ENCODE results near the gene COL18A1.

The COL18A1 gene

GRCh38 chr21:45371655-45372054 lies 33.3 kb upstream of the COL18A1 start:
- in situ Hi-C loops (cut with HindIII; ENCODE audit: low pct_ligation_motif_present, low sequenced_read_pairs), result no loop called here
- no peaks in the 10 kb centered on the region for H3K36me3 ChIP-seq (replicated peaks)
- H3K27ac ChIP-seq, result no peak overlapping the region
- no peak for DNase-seq
- no peaks in the 10 kb centered on the region for H3K27me3 ChIP-seq (replicated peaks)
- H3K4me3 ChIP-seq (ENCODE audit: low read depth, low read length), result no peak overlapping the region
- TF ChIP-seq, protein P1, sequence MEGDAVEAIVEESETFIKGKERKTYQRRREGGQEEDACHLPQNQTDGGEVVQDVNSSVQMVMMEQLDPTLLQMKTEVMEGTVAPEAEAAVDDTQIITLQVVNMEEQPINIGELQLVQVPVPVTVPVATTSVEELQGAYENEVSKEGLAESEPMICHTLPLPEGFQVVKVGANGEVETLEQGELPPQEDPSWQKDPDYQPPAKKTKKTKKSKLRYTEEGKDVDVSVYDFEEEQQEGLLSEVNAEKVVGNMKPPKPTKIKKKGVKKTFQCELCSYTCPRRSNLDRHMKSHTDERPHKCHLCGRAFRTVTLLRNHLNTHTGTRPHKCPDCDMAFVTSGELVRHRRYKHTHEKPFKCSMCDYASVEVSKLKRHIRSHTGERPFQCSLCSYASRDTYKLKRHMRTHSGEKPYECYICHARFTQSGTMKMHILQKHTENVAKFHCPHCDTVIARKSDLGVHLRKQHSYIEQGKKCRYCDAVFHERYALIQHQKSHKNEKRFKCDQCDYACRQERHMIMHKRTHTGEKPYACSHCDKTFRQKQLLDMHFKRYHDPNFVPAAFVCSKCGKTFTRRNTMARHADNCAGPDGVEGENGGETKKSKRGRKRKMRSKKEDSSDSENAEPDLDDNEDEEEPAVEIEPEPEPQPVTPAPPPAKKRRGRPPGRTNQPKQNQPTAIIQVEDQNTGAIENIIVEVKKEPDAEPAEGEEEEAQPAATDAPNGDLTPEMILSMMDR (IDR thresholded peaks at IDR 0.05; ENCODE audit: low read depth, low read length, missing control alignments), result no peak

DNA sequence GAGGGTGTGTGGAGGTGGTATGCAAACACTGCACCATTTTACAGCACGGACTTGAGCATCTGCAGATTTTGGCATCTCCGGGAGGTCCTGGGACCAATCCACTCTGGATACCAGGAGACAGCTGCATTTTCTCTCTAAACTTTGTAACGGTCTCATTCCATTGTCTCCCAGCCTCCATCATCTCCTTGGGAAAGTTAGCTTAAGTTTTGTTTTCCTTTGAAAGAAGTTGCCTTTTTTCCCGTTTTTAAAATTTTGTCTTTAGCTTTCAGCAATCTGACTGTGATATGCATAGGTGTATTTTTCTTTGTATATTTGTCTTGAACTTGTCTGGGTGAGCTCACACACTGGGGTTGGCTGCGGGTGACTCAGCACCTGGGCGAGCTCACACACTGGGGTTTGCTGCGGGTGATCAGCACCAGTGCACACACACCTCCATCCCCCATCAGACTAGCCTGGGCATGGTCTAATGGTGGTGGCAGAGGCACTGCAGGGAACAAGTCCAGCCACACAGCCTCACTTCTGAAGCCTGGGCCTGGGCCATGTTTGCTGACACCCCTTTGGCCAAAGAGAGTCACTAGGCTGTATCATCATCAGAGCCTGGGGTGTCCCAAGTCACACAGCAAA lies 32.1 kb upstream of the COL18A1 start:
- no peak for DNase-seq
- TF ChIP-seq, protein P1 (IDR thresholded peaks at IDR 0.05; ENCODE audit: low read depth, low read length, missing control alignments), result no peak
- Histone ChIP-seq H3K4me3 (ENCODE audit: low read depth, low read length) (no peak overlapping the region), H3K36me3 (replicated peaks) (no peaks in the 10 kb centered on the region), H3K27ac (no peak overlapping the region), H3K27me3 (replicated peaks) (no peaks in the 10 kb centered on the region)
- in situ Hi-C loops (cut with HindIII; ENCODE audit: low pct_ligation_motif_present, low sequenced_read_pairs), result no loop called here

DNA sequence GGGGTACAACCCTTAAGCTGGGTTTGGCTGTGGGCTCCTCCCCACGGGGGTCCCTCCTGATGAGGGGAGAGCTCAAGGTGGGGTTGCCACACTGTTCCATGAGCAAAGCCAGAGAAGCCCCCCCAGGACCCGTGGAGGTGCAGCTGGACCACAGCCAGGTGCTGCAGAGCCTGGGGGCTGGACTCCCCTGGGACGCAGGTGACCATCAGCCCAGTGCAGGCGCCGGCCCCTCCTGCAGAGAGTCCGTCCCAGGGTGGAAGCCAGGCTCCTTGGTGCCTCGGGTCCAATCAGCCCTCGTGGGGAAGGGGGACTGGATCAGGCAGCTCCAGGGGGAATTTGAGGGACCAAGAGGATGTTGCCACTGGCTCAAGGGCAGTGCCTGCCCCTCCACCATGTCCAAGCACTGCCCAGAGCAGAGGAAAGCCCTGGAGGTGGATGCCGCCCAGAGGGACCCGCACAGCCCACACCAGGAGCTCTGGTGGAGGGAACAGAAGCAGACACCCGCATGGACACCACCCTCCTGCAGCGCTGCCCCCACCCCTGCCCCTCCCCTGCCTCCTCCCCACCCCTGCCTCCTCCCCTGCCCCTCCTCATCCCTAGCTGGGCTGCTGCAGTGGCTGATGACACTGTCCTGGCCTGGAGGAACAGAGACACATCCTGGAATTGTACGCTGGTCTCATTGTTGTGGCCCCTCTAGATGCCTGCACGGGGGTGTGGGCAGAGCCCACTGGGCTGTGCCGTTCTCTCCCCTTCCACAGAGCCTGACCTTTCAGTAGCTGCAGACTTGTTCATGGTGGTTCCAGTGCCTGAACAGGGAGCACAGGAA lies 30.8 kb upstream of the COL18A1 start:
- Histone ChIP-seq H3K27ac (no peak overlapping the region), H3K4me3 (ENCODE audit: low read depth, low read length) (no peak overlapping the region), H3K36me3 (replicated peaks) (no peaks in the 10 kb centered on the region), H3K27me3 (replicated peaks) (no peaks in the 10 kb centered on the region)
- in situ Hi-C loops (cut with HindIII; ENCODE audit: low pct_ligation_motif_present, low sequenced_read_pairs), result no loop called here
- TF ChIP-seq, protein P1 (IDR thresholded peaks at IDR 0.05; ENCODE audit: low read depth, low read length, missing control alignments), result no peak
- DNase-seq, result no peak

- Histone ChIP-seq H3K36me3 (replicated peaks) (no peaks in the 10 kb centered on the region), H3K27me3 (replicated peaks) (no peaks in the 10 kb centered on the region), H3K4me3 (ENCODE audit: low read depth, low read length) (no peak overlapping the region), H3K27ac (no peak overlapping the region)
- in situ Hi-C loops (cut with HindIII; ENCODE audit: low pct_ligation_motif_present, low sequenced_read_pairs), result no loop called here
- DNase-seq, result no peak
- TF ChIP-seq, protein P1 (IDR thresholded peaks at IDR 0.05; ENCODE audit: low read depth, low read length, missing control alignments), result no peak
Observed at GRCh38 chr21:45374826-45375455, 30.0 kb upstream of the COL18A1 start.

- no peak for DNase-seq
- Histone ChIP-seq H3K27me3 (replicated peaks) (no peaks in the 10 kb centered on the region), H3K4me3 (ENCODE audit: low read depth, low read length) (no peak overlapping the region), H3K36me3 (replicated peaks) (no peaks in the 10 kb centered on the region), H3K27ac (no peak overlapping the region)
- TF ChIP-seq, protein P1 (IDR thresholded peaks at IDR 0.05; ENCODE audit: low read depth, low read length, missing control alignments), result no peak
- in situ Hi-C loops (cut with HindIII; ENCODE audit: low pct_ligation_motif_present, low sequenced_read_pairs), result no loop called here
Observed at GRCh38 chr21:45376459-45377324, 28.3 kb upstream of the COL18A1 start.
